Tibial nerve (tissue), 4 donors: Measurements from ENCODE around the gene HOMER2. TPM values are rescaled to one million over a fixed set of nuclear protein-coding genes. Genes with fewer than 3 reads are reported as not detected.

Source experiments
- DNase-seq, 2 donors: peaks; one replicate each; pipeline ENCODE4 v3.0.0-alpha.2; 2019; ENCODE audit warnings: low spot score in 2 of 2
- H3K27ac ChIP-seq, 4 donors: fragments of 200-600 bp; sonication (generic) in 3 of 4; one replicate each; pipeline ENCODE4 v1.5.1; 2017 to 2019; ENCODE audit warnings: mild to moderate bottlenecking in 1 of 4
- H3K27me3 ChIP-seq, 2 donors: fragments of 200-600 bp; sonication (generic) in 1 of 2; one replicate each; pipeline versions ENCODE4 v1.5.1 to v1.6.0; 2017 to 2019
- H3K36me3 ChIP-seq, 3 donors: fragments of 200-600 bp; sonication (generic); one replicate each; pipeline ENCODE4 v1.5.1; 2018 to 2019
- H3K4me1 ChIP-seq, 4 donors: fragments of 200-600 bp; sonication (generic) in 3 of 4; one replicate each; pipeline ENCODE4 v1.5.1; 2017 to 2019
- H3K4me3 ChIP-seq, 4 donors: fragments of 200-600 bp; sonication (generic) in 3 of 4; one replicate each; pipeline ENCODE4 v1.5.1; 2017 to 2019; ENCODE audit warnings: mild to moderate bottlenecking in 1 of 4, moderate library complexity in 1 of 4
- H3K9me3 ChIP-seq, 4 donors: fragments of 200-600 bp; sonication (generic) in 3 of 4; one replicate each; pipeline ENCODE4 v1.5.1; 2017 to 2019
- CTCF ChIP-seq, 5 experiments: fragments of 200-600 bp in 3 of 5; fragments of 450-650 bp in 2 of 5; sonication (generic) in 3 of 5; IDR thresholded peaks; one replicate each; pipeline ENCODE4 v1.5.1; 2016 to 2019; ENCODE audit warnings: antibody characterized with exemption in 5 of 5, mild to moderate bottlenecking in 3 of 5, moderate library complexity in 2 of 5
- EP300 ChIP-seq, 2 donors: sonication (generic); formaldehyde crosslinking; IDR thresholded peaks; one replicate each; pipeline ENCODE4 v1.6.1; 2017; ENCODE audit warnings: antibody characterized with exemption in 2 of 2, mild to moderate bottlenecking in 1 of 2
- POLR2A ChIP-seq, 2 donors: fragments of 450-650 bp; IDR thresholded peaks; one replicate each; pipeline ENCODE4 v1.6.1; 2017; ENCODE audit warnings: antibody characterized with exemption in 2 of 2, mild to moderate bottlenecking in 2 of 2, moderate library complexity in 2 of 2
- WGBS, 2 donors: methylation state at CpG; one replicate each; pipeline ENCODE4 v1.1.5; 2018; 5-methylcytosine and 5-hydroxymethylcytosine counted together
- total RNA-seq, 4 donors: library from RNA; depleted of rRNA; stranded (reverse); fragments of >200 nt; gene quantifications; one replicate each; pipeline ENCODE4 v1.1.0, GENCODE V29; 2016

Gene HOMER2
- total RNA-seq, 4 donors from 2014 or later, result 25.5 to 950 (median 39.0) TPM

- Histone ChIP-seq H3K27ac (no peak overlapping the region), H3K4me1 (peaks cover 0 to 11% (median 0%) of the 10 kb centered on the region in 4 donors), H3K4me3 (no peak overlapping the region), H3K9me3 (no peaks in the 10 kb centered on the region), H3K27me3 (no peaks in the 10 kb centered on the region), H3K36me3 (peaks cover 0 to 24% (median 0%) of the 10 kb centered on the region in 3 donors)
- DNase-seq, result peak in 1 of 2 donors; percentile 44
- WGBS, 2 donors, result 29 to 39% methylated on average over 20 to 23 of the region's 23 CpGs
- TF ChIP-seq CTCF (IDR thresholded peaks at IDR 0.05), result peak; percentile 32 to 63 (median 54)
- TF ChIP-seq POLR2A (IDR thresholded peaks at IDR 0.05), result no peak
- no peak for TF ChIP-seq EP300 (IDR thresholded peaks at IDR 0.05)
Measured at GRCh38 chr15:82849556-82850512, 102.7 kb downstream of the HOMER2 start.

DNA sequence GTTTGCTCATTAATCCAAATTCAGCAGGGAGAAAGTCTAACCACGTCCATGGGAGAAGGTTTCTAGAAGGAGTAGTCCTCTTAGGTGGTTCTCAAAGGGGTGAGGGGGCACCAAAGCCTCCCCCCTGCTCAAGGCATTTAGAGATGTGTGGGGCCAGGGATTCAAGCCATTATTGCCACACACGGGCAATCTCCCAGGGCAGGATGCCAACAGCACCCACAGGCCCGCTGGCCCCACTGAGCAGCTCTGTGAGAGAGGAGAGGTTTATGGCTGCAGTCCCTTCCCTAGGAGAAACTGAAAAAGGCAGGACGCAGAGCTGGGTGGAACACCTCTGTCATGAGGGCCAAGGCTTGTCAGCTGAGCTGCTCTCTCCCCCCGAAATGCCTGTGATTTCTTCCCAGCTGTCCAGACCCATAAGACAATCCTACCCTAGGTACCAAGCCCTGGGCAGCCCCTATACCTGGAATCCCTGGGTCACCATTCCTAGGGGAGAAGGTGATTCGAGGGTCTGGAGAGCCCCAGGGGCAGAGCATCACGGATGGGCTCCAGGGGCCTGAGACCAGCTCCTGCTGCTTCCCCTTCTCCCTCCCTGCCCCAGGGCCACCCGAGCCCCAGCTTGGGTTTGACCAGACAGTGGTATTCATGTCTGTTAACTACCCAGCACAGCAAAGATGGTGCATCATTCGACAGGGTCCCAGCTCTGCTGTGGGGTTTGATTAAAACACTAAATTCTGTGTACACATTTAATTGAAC lies 104.1 kb downstream of the HOMER2 start:
- 74 to 76% methylated on average over 9 of the region's 9 CpGs for WGBS, 2 donors
- Histone ChIP-seq H3K4me3 (no peak overlapping the region), H3K9me3 (peaks cover 0 to 7% (median 0%) of the 10 kb centered on the region in 4 donors), H3K4me1 (peaks cover 0 to 11% (median 0%) of the 10 kb centered on the region in 4 donors), H3K27ac (no peak overlapping the region), H3K36me3 (peaks cover 0 to 23% (median 0%) of the 10 kb centered on the region in 3 donors), H3K27me3 (no peaks in the 10 kb centered on the region)
- TF ChIP-seq POLR2A (IDR thresholded peaks at IDR 0.05) (no peak), CTCF (IDR thresholded peaks at IDR 0.05) (no peak), EP300 (IDR thresholded peaks at IDR 0.05) (no peak)
- DNase-seq, result no peak

- no peak overlapping the region for H3K4me3 ChIP-seq
- H3K4me1 ChIP-seq, result peaks cover 0 to 11% (median 0%) of the 10 kb centered on the region in 4 donors
- TF ChIP-seq EP300 (IDR thresholded peaks at IDR 0.05) (no peak), POLR2A (IDR thresholded peaks at IDR 0.05) (no peak), CTCF (IDR thresholded peaks at IDR 0.05) (no peak)
- peaks cover 0 to 21% (median 0%) of the 10 kb centered on the region in 3 donors for H3K36me3 ChIP-seq
- no peaks in the 10 kb centered on the region for H3K27me3 ChIP-seq
- 75 to 84% methylated on average over 8 of the region's 8 CpGs for WGBS, 2 donors
- H3K27ac ChIP-seq, result no peak overlapping the region
- no peak for DNase-seq
- peaks cover 0 to 7% (median 0%) of the 10 kb centered on the region in 4 donors for H3K9me3 ChIP-seq
Measured at GRCh38 chr15:82847703-82848102, 104.8 kb downstream of the HOMER2 start.

- H3K27ac ChIP-seq, result no peak overlapping the region
- no peaks in the 10 kb centered on the region for H3K27me3 ChIP-seq
- peaks cover 0 to 11% (median 0%) of the 10 kb centered on the region in 4 donors for H3K4me1 ChIP-seq
- TF ChIP-seq POLR2A (IDR thresholded peaks at IDR 0.05), result no peak
- TF ChIP-seq CTCF (IDR thresholded peaks at IDR 0.05), result no peak
- TF ChIP-seq EP300 (IDR thresholded peaks at IDR 0.05), result no peak
- no peak for DNase-seq
- no peak overlapping the region for H3K4me3 ChIP-seq
- 68 to 84% methylated on average over 4 of the region's 4 CpGs for WGBS, 2 donors
- peaks cover 0 to 7% (median 0%) of the 10 kb centered on the region in 4 donors for H3K9me3 ChIP-seq
- peaks cover 0 to 18% (median 0%) of the 10 kb centered on the region in 3 donors for H3K36me3 ChIP-seq
Measured at GRCh38 chr15:82846621-82847020, 105.9 kb downstream of the HOMER2 start.
